Erythroblast (primary cell): Measurements from ENCODE around the gene BTLA.

ENCODE experiments used
- GATA1 ChIP-seq: IDR thresholded peaks from 2 replicates; pipeline ENCODE4 v1.6.1; 2011; ENCODE audit warnings: low read depth, mild to moderate bottlenecking, control low read depth, low read length, moderate library complexity
- POLR2A ChIP-seq: IDR thresholded peaks from 2 replicates; pipeline ENCODE4 v1.6.1; 2011; ENCODE audit warnings: mild to moderate bottlenecking, low read length

- TF ChIP-seq POLR2A = no peak
- TF ChIP-seq GATA1 = no peak
Observed at GRCh38 chr3:112496366-112497067, 2.8 kb downstream of the BTLA start.
